ENCODE data around the gene KLHDC4. TPM values are rescaled to one million over a fixed set of nuclear protein-coding genes. Genes with fewer than 3 reads are reported as not detected.

The KLHDC4 gene
- total and polyA plus RNA-seq, 2 of the 4 experiments (the other 2 are of a cell fraction), result 13.6 to 19.0 TPM

GRCh38 chr16:87696726-87697125 is 69.1 kb downstream of the KLHDC4 start:
- Histone ChIP-seq H3K4me2 (ENCODE audit: low read depth, low read length) (no peak overlapping the region), H3K9ac (ENCODE audit: low read depth, low read length) (no peak overlapping the region), H3K18ac (ENCODE audit: low read depth, low read length) (no peak overlapping the region), H2BK15ac (ENCODE audit: low read depth, low read length) (no peak overlapping the region), H2AFZ (replicated peaks; ENCODE audit: low read length, poor library complexity) (no peak overlapping the region), H2AK5ac (ENCODE audit: low read depth, low read length) (no peak overlapping the region), H3K9me1 (ENCODE audit: insufficient read depth, low read length) (no peaks in the 10 kb centered on the region), H2BK120ac (ENCODE audit: low read depth, low read length) (no peak overlapping the region), H3K9me3 (ENCODE audit: control insufficient read depth, insufficient read depth, low read length) (no peaks in the 10 kb centered on the region), H3K23ac (ENCODE audit: low read depth, low read length) (no peak overlapping the region), H3K27ac (ENCODE audit: insufficient read depth, low read length) (no peak overlapping the region), H3K4ac (ENCODE audit: low read depth, low read length) (no peak overlapping the region), H2BK20ac (ENCODE audit: low read depth, low read length) (no peak overlapping the region), H4K20me1 (ENCODE audit: insufficient read depth, low read length) (peaks cover 3% of the 10 kb centered on the region), H3K4me1 (ENCODE audit: control insufficient read depth, insufficient read depth, low read length) (no peaks in the 10 kb centered on the region), H3K36me3 (ENCODE audit: control insufficient read depth, insufficient read depth, low read length) (peaks cover 8% of the 10 kb centered on the region; the same call in 1 of the 2 replicates), H4K8ac (ENCODE audit: low read depth in 2 of 2, low read length in 2 of 2) (no peak overlapping the region), H3K4me3 (ENCODE audit: insufficient read depth, low read depth, low read length) (no peak overlapping the region), H3K27me3 (ENCODE audit: control insufficient read depth, insufficient read depth, low read length) (no peaks in the 10 kb centered on the region), H3K79me1 (ENCODE audit: low read depth in 1 of 2, low read length in 2 of 2) (no peaks in the 10 kb centered on the region), H3K14ac (replicated peaks; ENCODE audit: low read depth, low read length) (no peak overlapping the region), H4K5ac (ENCODE audit: low read depth, low read length) (no peak overlapping the region), H3K56ac (ENCODE audit: extremely low read depth, insufficient read depth, low read length) (no peak overlapping the region), H2AK9ac (replicated peaks; ENCODE audit: low read depth, low read length, poor library complexity) (no peak overlapping the region), H2BK5ac (ENCODE audit: low read depth, low read length, poor library complexity, severe bottlenecking) (no peak overlapping the region), H4K91ac (ENCODE audit: insufficient read depth, low read depth, low read length) (no peak overlapping the region)
- no TSS peak for BruUV-seq (replicated peaks)
- dilution Hi-C loops (cut with HindIII; ENCODE audit: low sequenced_read_pairs, unreplicated experiment), result no loop called here
- TF ChIP-seq POLR2A (IDR thresholded peaks at IDR 0.05; ENCODE audit: low read depth, low read length) (no peak), CHD1 (IDR thresholded peaks at IDR 0.05; ENCODE audit: low read depth, low read length) (no peak), RAD21 (IDR thresholded peaks at IDR 0.05; ENCODE audit: low read length) (no peak), NFE2L2 (IDR thresholded peaks at IDR 0.05; ENCODE audit: low read depth, low read length) (no peak), MAFK (IDR thresholded peaks at IDR 0.05; ENCODE audit: low read depth, low read length) (no peak), CEBPB (IDR thresholded peaks at IDR 0.05; ENCODE audit: low read depth, low read length) (no peak), BHLHE40 (IDR thresholded peaks at IDR 0.05; ENCODE audit: low read depth, low read length) (no peak), SMC3 (IDR thresholded peaks at IDR 0.05; ENCODE audit: low read depth, low read length) (no peak), MXI1 (IDR thresholded peaks at IDR 0.05; ENCODE audit: borderline replicate concordance, low read depth, low read length) (no peak), RFX5 (IDR thresholded peaks at IDR 0.05; ENCODE audit: low read depth, low read length) (no peak), RCOR1 (IDR thresholded peaks at IDR 0.05; ENCODE audit: insufficient replicate concordance, low read length) (no peak), FOS (IDR thresholded peaks at IDR 0.05; ENCODE audit: low read depth, low read length) (no peak), MAZ (IDR thresholded peaks at IDR 0.05; ENCODE audit: borderline replicate concordance, low read depth, low read length) (no peak)
- TF ChIP-seq, protein P1, sequence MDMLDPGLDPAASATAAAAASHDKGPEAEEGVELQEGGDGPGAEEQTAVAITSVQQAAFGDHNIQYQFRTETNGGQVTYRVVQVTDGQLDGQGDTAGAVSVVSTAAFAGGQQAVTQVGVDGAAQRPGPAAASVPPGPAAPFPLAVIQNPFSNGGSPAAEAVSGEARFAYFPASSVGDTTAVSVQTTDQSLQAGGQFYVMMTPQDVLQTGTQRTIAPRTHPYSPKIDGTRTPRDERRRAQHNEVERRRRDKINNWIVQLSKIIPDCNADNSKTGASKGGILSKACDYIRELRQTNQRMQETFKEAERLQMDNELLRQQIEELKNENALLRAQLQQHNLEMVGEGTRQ (IDR thresholded peaks at IDR 0.05; ENCODE audit: low read depth, low read length), result no peak
- TF ChIP-seq, protein P2, sequence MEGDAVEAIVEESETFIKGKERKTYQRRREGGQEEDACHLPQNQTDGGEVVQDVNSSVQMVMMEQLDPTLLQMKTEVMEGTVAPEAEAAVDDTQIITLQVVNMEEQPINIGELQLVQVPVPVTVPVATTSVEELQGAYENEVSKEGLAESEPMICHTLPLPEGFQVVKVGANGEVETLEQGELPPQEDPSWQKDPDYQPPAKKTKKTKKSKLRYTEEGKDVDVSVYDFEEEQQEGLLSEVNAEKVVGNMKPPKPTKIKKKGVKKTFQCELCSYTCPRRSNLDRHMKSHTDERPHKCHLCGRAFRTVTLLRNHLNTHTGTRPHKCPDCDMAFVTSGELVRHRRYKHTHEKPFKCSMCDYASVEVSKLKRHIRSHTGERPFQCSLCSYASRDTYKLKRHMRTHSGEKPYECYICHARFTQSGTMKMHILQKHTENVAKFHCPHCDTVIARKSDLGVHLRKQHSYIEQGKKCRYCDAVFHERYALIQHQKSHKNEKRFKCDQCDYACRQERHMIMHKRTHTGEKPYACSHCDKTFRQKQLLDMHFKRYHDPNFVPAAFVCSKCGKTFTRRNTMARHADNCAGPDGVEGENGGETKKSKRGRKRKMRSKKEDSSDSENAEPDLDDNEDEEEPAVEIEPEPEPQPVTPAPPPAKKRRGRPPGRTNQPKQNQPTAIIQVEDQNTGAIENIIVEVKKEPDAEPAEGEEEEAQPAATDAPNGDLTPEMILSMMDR (conservative IDR thresholded peaks at IDR 0.05; ENCODE audit: low read depth, low read length), result no peak
- TF ChIP-seq, protein P3, sequence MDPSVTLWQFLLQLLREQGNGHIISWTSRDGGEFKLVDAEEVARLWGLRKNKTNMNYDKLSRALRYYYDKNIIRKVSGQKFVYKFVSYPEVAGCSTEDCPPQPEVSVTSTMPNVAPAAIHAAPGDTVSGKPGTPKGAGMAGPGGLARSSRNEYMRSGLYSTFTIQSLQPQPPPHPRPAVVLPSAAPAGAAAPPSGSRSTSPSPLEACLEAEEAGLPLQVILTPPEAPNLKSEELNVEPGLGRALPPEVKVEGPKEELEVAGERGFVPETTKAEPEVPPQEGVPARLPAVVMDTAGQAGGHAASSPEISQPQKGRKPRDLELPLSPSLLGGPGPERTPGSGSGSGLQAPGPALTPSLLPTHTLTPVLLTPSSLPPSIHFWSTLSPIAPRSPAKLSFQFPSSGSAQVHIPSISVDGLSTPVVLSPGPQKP (IDR thresholded peaks at IDR 0.05; ENCODE audit: borderline replicate concordance, low read depth, low read length), result no peak
- POLR2A ChIA-PET (ENCODE audit: unreplicated experiment), result no interaction called here
- DNase-seq, result no peak
- 40% methylated on average over 5 of the region's 18 CpGs; no CpG with 5 or more reads in 1 of the 2 experiments for WGBS, 2 experiments (ENCODE audit: extremely low coverage in 2 of 2, insufficient read length in 1 of 2)
- CTCF ChIA-PET, result no interaction called here
- intact Hi-C loops (cut with micrococcal nuclease), result no loop called here
- no peak for ATAC-seq (ENCODE audit: low read depth)
- in situ Hi-C loops (cut with MboI; ENCODE audit: low sequenced_read_pairs), result no loop called here

Data from IMR-90 (cell line).